GM19452 (cell line): ENCODE measurements around the gene ZSWIM8.
"Not testable (repeated sequence)": the region's sequence is repeated elsewhere in the genome, so short reads cannot be mapped to it uniquely, and the experiment has no call there.

Source experiments
- ATAC-seq: cut with Tn5 transposase; IDR thresholded peaks from one replicate; pipeline ENCODE4 v1.9.1; 2021; ENCODE audit not compliant: unreplicated experiment

The ZSWIM8 gene

DNA sequence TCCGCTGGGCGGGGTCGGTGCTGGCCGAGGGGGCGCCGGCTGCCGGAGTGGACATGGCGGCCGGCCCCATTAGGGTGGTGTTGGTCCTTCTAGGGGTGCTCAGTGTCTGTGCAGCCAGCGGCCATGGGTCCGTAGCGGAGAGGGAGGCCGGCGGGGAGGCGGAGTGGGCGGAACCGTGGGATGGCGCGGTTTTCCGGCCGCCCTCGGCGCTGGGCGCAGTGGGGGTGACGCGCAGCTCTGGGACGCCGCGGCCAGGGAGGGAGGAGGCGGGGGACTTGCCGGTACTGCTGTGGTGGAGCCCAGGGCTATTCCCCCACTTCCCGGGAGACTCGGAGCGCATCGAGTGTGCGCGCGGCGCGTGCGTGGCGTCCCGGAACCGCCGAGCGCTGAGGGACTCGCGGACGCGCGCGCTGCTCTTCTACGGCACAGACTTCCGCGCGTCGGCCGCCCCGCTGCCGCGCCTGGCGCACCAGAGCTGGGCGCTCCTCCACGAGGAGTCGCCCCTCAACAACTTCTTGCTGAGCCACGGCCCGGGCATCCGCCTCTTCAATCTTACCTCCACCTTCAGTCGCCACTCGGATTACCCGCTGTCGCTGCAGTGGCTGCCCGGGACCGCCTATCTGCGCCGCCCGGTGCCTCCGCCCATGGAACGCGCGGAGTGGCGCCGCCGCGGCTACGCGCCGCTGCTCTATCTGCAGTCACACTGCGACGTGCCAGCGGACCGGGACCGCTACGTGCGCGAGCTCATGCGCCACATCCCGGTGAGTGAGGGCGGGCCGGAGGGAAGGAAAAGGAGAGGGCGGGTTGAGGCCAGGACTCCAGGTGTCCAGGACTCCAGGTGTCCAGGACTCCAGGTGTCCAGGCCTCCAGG lies 12.9 kb upstream of the ZSWIM8 start:
- peak; percentile 67 for ATAC-seq

DNA sequence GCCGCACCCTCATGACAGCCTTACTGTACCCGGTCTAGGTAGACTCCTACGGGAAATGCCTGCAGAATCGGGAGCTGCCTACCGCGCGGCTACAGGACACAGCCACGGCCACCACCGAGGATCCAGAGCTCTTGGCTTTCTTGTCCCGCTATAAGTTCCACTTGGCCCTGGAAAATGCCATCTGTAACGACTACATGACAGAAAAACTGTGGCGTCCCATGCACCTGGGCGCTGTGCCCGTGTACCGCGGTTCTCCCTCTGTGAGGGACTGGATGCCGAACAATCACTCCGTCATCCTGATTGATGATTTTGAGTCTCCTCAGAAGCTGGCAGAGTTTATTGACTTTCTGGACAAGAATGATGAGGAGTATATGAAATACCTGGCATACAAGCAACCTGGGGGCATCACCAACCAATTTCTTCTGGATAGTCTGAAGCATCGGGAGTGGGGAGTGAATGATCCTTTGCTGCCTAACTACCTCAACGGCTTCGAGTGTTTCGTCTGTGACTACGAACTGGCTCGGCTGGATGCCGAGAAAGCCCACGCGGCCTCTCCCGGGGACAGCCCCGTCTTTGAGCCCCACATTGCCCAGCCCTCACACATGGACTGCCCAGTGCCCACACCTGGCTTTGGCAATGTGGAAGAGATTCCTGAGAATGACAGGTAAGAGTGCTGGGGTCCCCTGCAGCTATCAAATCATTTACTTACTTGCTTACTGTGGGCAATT lies 12.1 kb upstream of the ZSWIM8 start:
- ATAC-seq: peak; percentile 3

DNA sequence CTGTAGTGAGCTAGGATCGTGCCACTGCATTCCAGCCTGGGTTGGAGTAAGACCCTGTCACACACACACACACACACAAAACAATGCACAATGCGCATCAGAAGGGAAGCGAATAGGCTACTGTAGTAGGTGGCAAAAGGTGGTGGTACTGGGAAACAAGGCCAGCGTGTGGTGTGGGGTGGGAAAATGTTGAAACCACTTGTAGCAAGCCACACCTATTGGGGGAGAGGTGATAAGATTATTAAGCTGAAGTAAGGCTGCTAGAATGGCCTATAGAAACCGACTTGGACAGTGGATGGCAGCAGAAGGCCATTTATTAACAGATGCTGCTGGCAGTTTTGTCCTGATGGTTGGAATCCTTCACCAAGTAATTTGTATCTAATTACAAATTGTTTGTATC lies 10.8 kb upstream of the ZSWIM8 start:
- ATAC-seq: no peak

DNA sequence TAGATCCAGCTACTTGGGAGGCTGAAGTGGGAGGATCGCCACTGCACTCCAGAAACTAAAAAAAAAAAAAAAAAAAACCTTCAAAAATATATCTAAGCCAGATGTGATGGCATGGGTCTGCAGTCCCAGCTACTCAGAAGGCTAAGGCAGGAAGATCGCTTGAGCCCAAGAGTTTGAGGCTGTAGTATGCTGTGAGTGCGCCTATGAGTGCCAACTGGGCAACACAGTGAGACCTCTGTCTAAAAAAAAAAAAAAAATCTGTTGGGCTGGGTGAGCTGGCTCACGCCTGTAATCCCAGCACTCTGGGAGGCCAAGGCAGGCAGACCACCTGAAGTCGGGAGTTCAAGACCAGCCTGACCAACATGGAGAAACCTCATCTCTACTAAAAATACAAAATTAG lies 6.4 kb upstream of the ZSWIM8 start:
- no peak for ATAC-seq

DNA sequence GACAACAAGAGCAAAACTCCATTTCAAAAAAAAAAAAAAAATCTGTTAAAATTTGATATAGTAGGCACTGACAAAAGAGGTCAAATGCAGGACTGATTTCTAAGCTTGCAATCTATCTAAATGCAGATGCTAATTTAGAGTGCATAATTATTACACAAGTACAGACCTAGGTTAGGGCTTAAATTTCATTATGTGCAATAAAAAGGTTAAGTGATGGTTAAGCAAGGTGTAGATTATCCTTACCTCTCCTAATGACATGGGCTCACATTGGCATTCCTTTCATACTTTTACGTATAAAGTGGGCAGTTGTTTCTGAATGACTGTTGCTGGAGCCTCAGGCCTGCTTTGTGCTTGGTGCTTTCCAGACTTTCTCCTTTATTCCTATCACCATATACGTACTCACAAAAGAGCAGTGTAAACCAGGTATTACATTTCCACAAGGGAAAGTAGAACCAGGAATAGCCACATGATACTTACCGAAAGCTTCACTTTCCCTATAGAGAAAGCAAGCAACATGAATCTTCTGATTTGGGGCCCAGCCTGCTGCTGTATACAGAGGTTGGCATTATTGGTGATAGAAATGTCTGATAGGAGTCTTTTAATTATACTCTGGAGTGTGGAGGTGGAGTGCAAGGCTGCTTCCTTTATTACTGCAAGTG lies 5.7 kb upstream of the ZSWIM8 start:
- ATAC-seq: no peak

DNA sequence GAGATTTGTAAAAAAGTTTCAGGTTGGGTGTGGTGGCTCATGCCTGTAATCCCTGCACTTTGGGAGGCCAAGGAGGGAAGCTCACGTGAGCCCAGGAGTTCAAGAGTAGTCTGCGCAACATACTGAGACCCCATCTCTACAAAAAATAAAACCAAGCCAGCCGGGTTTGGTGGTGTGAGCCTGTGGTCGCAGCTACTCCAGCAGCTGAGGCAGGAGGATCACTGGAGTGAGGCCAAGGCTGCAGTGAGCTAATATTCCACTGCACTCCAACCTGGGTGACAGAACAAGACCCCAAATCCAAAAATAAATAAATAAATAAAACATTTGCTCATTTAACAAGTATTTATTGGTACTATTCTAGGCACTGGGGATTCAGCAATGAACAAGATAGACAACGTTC lies 5.1 kb upstream of the ZSWIM8 start:
- ATAC-seq: no peak

DNA sequence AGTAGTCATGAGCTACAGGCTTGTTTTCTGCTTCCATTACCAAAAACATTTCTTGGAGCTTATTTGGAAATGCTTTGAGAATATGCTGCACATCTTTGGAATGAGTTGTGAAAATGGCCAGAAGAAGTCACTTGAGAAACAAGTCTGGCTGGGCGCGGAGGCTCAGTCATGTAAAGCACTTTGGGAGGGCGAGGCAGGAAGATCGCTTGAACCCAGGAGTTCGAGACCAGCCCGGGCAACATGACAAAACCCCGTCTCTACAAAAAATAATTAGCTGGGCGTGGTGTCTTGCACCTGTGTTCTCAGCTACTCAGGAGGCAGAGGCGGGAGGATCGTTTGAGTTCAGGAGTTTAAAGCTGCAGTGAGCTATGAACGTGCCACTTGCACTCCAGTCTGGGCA lies 4.4 kb upstream of the ZSWIM8 start:
- no peak for ATAC-seq

DNA sequence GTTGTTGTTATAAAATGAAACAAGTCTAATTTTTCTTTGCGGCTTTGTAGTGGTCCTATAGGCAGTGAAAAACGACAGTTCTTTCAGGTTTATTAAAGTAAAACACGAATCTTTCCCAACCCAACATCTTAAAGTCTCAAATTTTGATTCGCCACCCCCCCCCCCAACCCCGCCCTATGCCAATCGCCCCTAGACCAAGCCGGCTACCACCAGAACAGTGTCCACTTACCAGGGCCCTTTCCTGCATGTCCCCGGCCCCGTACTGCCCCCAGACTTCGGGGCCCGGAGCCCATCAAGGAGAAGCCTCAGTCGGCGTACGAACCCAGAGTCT lies 3.9 kb upstream of the ZSWIM8 start:
- no peak for ATAC-seq

DNA sequence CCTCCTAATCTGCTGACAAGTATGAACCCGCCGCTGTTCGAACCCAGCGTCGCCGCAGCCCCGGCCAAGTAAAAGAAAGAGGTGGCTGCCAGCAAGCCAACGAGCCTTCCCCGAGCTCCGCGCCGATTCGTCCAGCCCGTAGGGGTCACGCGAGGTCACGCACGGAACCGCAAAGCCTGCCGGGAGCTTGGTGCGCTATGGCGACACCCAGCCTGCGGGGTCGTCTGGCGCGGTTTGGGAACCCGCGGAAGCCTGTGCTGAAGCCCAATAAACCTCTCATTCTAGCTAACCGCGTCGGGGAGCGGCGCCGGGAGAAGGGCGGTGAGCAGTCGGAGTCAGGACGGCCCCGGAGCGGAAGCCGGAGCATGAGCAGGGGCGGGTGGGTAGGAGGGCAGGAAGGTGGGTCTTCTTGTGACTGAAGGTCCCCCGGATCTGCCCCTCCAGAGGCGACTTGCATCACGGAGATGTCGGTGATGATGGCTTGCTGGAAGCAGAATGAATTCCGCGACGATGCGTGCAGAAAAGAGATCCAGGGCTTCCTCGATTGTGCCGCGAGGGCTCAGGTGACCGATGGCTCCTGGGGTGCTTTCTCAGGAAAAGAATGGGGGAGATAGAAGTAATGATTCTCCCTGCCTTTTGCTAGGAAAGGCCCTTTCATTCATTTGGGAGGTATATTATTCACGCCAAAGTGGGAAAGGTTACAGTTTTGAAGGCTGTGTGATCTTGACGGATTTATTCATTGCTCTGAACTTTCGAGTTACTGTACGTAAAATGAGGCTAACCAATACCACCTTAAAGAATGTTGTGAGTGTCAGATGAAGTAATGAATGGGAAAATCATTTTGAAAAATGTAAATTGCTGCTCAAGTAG lies 3.3 kb upstream of the ZSWIM8 start, which contains the start of gene CHCHD1:
Gene CHCHD1 (plus strand): TSS at position 170 of the 870 bp plus-strand sequence. CDS start 28 bp downstream, at position 198.
- ATAC-seq: peak; percentile 57

DNA sequence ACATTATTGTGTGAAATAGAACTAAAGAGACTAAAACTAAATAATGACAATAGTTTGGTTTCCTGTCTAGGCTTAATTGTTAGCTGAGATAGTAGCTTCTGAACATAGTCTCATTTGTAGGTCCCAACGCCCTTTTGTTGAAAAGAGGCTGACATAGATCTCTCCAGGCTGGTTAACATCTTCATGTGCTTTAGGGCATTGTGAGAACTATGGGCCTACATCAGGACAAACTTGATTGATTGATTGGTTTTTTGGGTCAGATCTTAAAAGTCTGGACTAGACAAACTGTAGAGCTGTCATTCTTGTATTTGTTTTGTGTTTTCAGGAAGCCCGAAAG lies 2.7 kb upstream of the ZSWIM8 start:
- ATAC-seq: no peak

DNA sequence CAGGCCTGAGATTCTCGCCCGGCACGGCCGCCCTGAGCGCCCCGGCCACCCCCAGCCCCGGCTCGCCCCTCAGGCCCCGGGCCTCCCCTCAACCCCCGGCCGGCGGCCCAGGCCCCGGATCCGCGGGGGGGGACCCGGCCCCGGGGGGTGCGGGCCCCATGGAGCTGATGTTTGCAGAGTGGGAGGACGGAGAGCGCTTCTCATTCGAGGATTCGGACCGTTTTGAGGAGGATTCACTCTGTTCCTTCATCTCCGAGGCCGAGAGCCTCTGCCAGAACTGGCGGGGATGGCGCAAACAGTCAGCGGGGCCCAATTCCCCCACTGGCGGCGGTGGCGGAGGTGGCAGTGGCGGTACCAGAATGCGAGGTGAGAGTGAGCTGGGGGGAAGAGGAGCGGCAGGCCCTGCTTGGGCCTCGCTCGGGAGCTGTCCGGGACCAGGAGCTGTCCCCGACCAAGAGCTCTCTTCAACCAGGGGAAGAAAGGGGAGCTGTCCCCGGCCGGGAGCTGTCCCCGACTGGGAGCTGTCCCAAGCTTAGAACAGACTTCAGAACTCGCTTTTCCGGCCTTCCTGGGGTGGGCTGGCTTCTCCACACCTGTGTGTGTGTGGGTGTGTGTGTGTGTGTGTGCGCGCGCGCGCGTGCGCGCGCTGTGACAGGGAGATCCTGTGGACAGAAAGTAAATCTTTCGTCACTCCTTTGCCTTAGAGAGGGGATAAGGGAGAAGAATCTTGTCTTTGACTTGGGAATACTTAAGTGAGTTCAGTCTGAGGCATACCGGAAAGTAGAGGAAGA lies 510 bp downstream of the ZSWIM8 start:
- ATAC-seq: peak; percentile 23

DNA sequence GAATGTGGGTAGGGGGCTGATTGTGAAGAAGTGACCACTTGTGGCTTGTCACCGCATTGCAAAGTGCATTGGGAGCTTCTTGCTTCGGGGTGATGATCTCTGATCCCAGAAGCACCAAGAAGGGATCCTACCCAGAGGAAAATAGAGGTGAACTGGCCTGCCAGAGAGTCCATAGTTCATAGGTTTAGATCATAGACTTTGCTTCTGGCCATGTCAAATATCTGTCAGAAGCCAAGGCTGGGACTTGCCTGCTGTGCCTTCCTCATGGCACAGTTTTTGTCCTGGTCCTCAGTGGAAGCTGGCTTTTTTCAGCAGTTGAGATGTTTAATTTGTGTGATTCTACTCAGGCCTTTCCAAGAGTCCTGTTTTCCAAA lies 1.1 kb downstream of the ZSWIM8 start:
- ATAC-seq: no peak

DNA sequence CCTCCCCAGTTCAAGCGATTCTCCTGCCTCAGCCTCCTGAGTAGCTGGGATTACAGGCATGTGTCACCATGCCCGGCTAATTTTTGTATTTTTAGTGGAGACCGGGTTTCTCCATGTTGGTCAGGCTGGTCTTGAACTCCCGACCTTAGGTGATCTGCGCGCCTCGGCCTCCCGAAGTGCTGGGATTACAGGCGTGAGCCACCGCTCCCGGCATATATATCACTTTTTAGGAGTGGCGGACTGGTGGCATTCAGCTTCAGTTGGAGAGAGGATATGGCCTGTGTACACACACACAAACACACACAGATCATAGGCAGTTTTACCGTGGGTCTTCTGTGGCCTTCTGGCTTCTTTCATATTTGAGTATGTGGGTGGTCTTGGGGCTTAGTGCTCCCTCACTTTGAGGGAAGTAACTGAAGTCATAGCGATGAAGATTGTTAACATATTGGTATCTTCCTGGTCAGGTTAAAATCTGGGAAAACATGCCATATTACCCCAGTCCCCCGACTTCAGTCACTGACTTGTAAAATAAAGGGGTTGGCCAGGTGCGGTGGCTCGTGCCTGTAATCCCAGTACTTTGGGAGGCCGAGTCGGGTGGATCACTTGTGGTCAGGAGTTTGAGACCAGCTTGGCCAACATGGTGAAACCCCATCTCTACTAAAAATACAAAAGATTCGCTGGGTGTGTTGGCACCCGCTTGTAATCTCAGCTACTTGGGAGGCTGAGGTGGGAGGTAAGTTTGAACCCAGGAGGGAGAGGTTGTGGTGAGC lies 1.8 kb downstream of the ZSWIM8 start:
- ATAC-seq: not testable (repeated sequence)

DNA sequence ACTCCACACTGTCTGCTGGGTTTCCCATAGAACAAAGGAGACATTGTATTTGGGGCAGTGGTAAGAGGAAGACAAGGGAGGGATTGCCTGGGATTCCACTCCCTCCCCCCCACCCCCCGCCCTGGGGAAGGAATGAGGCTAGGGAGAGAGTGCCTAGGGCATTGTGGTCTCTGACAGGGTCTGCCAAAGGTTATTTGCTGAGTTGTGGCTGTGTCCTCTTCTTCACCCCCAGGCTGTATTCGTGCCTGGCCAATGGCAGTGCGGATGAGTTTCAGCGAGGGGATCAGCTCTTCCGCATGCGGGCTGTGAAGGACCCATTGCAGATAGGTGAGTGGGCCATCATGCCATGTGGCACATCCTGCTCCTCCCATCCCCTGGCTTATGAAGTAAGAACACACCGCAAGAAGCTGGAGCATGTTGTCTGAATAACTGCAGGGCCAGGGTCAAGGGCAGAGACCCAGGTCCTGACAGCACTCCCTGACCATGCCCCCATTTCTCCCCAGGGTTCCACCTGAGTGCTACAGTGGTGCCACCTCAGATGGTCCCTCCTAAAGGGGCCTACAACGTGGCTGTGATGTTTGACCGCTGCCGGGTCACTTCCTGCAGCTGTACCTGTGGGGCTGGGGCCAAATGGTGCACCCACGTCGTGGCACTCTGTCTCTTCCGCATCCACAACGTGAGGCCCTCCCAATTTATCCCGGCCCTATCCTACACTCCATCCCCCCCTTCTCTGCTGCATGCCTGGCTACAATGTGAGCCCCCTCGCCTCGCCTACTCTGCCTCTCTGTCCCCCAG lies 3.7 kb downstream of the ZSWIM8 start:
- ATAC-seq: no peak

DNA sequence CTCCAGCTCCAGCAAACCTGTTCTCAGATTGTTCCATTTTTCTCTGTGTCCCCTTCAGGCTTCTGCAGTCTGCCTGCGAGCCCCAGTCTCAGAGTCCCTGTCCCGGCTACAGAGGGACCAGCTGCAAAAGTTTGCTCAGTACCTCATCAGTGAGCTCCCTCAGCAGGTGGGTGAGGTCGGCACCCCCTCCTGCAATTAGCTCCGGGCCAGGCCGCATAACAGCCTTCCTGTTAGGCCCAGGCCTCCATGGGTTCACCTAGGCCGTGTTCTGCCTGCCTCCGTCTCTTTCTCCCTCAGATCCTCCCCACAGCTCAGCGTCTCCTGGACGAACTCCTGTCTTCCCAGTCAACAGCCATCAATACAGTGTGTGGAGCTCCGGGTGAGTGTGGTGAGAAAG lies 4.3 kb downstream of the ZSWIM8 start:
- no peak for ATAC-seq

DNA sequence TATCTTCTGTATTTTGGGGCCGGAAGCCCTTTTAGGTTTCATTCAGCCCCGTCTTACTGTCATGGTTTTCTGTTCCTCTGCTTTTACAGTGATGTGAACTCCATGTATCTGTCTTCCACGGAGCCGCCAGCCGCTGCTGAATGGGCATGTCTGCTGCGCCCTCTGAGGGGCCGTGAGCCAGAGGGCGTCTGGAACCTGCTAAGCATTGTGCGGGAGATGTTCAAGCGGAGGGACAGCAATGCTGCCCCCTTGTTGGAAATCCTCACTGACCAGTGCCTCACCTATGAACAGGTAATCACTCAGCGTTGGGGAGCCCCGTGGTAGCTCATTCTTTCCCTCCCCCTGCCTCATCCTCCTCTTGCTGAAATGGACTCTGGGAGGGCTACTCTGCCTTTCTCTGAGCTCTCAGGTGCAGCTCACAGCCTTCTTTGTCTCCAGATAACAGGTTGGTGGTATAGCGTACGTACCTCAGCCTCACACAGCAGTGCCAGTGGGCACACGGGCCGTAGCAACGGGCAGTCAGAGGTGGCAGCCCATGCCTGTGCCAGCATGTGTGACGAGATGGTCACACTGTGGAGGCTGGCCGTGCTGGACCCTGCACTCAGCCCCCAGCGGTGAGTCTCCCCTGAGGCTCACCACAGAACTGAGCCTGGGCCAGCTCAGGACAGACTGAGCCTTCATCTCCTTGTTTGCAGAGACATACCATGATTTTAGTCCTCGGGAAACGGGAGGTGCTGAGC lies 5.7 kb downstream of the ZSWIM8 start:
- no peak for ATAC-seq

DNA sequence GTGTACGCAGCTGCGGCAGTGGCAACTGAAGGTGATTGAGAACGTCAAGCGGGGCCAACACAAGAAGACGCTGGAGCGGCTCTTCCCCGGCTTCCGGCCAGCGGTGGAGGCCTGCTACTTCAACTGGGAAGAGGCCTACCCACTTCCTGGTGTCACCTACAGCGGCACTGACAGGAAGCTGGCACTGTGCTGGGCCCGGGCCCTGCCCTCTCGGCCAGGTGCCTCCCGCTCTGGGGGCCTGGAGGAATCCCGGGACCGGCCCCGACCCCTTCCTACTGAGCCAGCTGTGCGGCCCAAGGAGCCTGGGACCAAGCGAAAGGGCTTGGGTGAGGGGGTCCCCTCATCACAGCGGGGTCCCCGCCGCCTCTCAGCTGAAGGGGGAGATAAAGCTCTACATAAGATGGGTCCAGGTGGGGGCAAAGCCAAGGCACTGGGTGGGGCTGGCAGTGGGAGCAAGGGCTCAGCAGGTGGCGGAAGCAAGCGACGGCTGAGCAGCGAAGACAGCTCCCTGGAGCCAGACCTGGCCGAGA lies 6.5 kb downstream of the ZSWIM8 start:
- no peak for ATAC-seq

DNA sequence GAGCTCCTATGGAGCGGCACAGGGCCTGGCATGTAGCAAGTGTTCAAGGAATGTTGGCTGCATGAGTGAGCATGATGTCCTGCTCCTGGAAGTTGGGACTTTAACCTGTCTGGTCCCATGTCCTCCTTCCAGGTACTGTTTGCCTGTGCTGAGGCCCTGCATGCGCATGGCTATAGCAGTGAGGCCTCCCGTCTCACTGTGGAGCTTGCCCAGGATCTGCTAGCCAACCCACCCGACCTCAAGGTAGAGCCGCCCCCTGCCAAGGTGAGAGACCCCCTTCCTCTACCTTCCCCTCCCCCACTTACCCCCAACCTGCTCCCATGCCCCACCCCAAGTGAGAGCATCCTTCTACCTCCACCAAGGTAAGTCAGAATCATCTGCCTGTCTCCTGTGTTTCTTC lies 8.1 kb downstream of the ZSWIM8 start:
- no peak for ATAC-seq
